Ovary (tissue), 9 donors: ENCODE results near the gene STYK1. TPM values are rescaled to one million over a fixed set of nuclear protein-coding genes. Genes with fewer than 3 reads are reported as not detected.

ENCODE experiments used
- DNase-seq, 5 donors: peaks; one replicate each; pipeline ENCODE4 v3.0.0-alpha.2; 2019 to 2020
- H3K27ac ChIP-seq, 2 donors: fragments of 200-600 bp; one replicate each; pipeline versions ENCODE4 v1.5.1 to v1.8.0; 2019 to 2022
- H3K27me3 ChIP-seq: fragments of 200-600 bp; one replicate; pipeline ENCODE4 v1.8.0; 2022
- H3K36me3 ChIP-seq: fragments of 200-600 bp; sonication (generic); one replicate; pipeline ENCODE4 v1.5.1; 2019
- H3K4me1 ChIP-seq: one replicate; pipeline ENCODE4 v1.8.1; 2013; ENCODE audit warnings: mild to moderate bottlenecking, moderate library complexity; ENCODE audit not compliant: insufficient read depth
- H3K4me3 ChIP-seq: fragments of 200-600 bp; sonication (generic); one replicate; pipeline ENCODE4 v1.5.1; 2017
- H3K9me3 ChIP-seq, 2 donors: fragments of 200-600 bp in 1 of 2; sonication (generic) in 1 of 2; one replicate each; pipeline versions ENCODE4 v1.5.1 to v1.8.1; 2013 to 2019; ENCODE audit warnings: mild to moderate bottlenecking in 1 of 2, moderate library complexity in 1 of 2
- CTCF ChIP-seq, 3 donors: fragments of 450-650 bp in 2 of 3; fragments of 200-600 bp in 1 of 3; IDR thresholded peaks; one replicate each; pipeline versions ENCODE4 v1.5.1 to v1.8.0; 2016 to 2022; ENCODE audit warnings: antibody characterized with exemption in 3 of 3, mild to moderate bottlenecking in 1 of 3
- EP300 ChIP-seq: sonication (generic); formaldehyde crosslinking; IDR thresholded peaks from one replicate; pipeline ENCODE4 v1.6.1; 2017; ENCODE audit warnings: antibody characterized with exemption
- POLR2A ChIP-seq: fragments of 450-650 bp; IDR thresholded peaks from one replicate; pipeline ENCODE4 v1.6.1; 2017; ENCODE audit warnings: antibody characterized with exemption, mild to moderate bottlenecking, moderate library complexity
- WGBS, 3 donors: extraction: QIAGEN DNeasy Blood & Tissue Kit in 1 of 3; methylation state at CpG; one replicate each; pipeline versions ENCODE4 v1.1.5 to v1.1.7; 2013 to 2017; 5-methylcytosine and 5-hydroxymethylcytosine counted together
- intact Hi-C, 4 donors: fragments of 100-400 bp; cut with DNase I; formaldehyde crosslinking; loops; one replicate each; pipeline versions ENCODE4 v1.11.0 to v1.15.1; 2022 to 2023
- polyA plus RNA-seq, 2 donors: library from polyadenylated mRNA; stranded (reverse); fragments of 200-250 nt in 1 of 2; fragments of 350-450 nt in 1 of 2; fragmentation: Illumina TruSeq in 1 of 2; extraction: RNeasy Lipid Tissue Mini Kit (QIAGEN cat#74804) in 1 of 2; gene quantifications; one replicate each; pipeline ENCODE4 v1.2.3, GENCODE V29; 2013 to 2014
- total RNA-seq, 7 donors: library from RNA; depleted of rRNA in 2 of 7; stranded (reverse); fragments of >200 nt in 2 of 7; fragmentation: NEBNext Ultra II Directional in 3 of 7; extraction: Animal tissue kit (Norgen Biotek cat#: 25700) in 3 of 7; gene quantifications; one replicate each; pipeline versions ENCODE4 v1.1.0 to v1.2.4, GENCODE V29; 2016 to 2023
- donor health status: DM: no; HTN: no; CAD: no; lungs with moderate emphysema.
- donor health status: DM: no; HTN: no; CAD: no.
- donor health status: Bipolar disorder and iron deficiency.
- donor health status: DM: yes; HTN: yes; CAD: no.
- donor health status: DM: no; HTN: no; CAD: no.
- donor health status: DM: yes; HTN: yes; CAD: no.

Gene STYK1
- total and polyA plus RNA-seq, 9 donors = 0.07 to 1.3 (median 0.33) TPM; not detected in 2

- peaks cover 0 to 2% of the 10 kb centered on the region in 2 donors for H3K9me3 ChIP-seq
- DNase-seq = no peak
- no peak for TF ChIP-seq EP300
- no peak for TF ChIP-seq CTCF (IDR thresholded peaks at IDR 0.05)
- no peak for TF ChIP-seq POLR2A
- WGBS, 3 donors = 59 to 71% (median 64%) methylated on average over 6 of the region's 6 CpGs
- H3K36me3 ChIP-seq = no peaks in the 10 kb centered on the region
- no peaks in the 10 kb centered on the region for H3K4me1 ChIP-seq
- H3K4me3 ChIP-seq = no peak overlapping the region
- intact Hi-C loops = no loop called here
- H3K27ac ChIP-seq = no peak overlapping the region
- no peaks in the 10 kb centered on the region for H3K27me3 ChIP-seq
Measured at GRCh38 chr12:10641735-10642500, 31.9 kb downstream of the STYK1 start.

- H3K9me3 ChIP-seq = no peaks in the 10 kb centered on the region
- 67 to 90% (median 73%) methylated on average over 1 of the region's 1 CpG for WGBS, 3 donors
- TF ChIP-seq EP300 (no peak), CTCF (IDR thresholded peaks at IDR 0.05) (no peak), POLR2A (no peak)
- no peak overlapping the region for H3K27ac ChIP-seq
- intact Hi-C loops = no loop called here
- no peak overlapping the region for H3K4me3 ChIP-seq
- no peaks in the 10 kb centered on the region for H3K4me1 ChIP-seq
- H3K36me3 ChIP-seq = no peaks in the 10 kb centered on the region
- no peak for DNase-seq
- no peaks in the 10 kb centered on the region for H3K27me3 ChIP-seq
Measured at GRCh38 chr12:10638728-10639127, 35.1 kb downstream of the STYK1 start.

GRCh38 chr12:10636611-10637010, 37.2 kb downstream of the STYK1 start:
- intact Hi-C loops = no loop called here
- 47 to 66% (median 58%) methylated on average over 6 of the region's 6 CpGs for WGBS, 3 donors
- no peak overlapping the region for H3K4me3 ChIP-seq
- no peaks in the 10 kb centered on the region for H3K27me3 ChIP-seq
- no peaks in the 10 kb centered on the region for H3K4me1 ChIP-seq
- H3K9me3 ChIP-seq = no peaks in the 10 kb centered on the region
- H3K27ac ChIP-seq = no peak overlapping the region
- H3K36me3 ChIP-seq = no peaks in the 10 kb centered on the region
- TF ChIP-seq POLR2A (no peak), EP300 (no peak), CTCF (IDR thresholded peaks at IDR 0.05) (no peak)
- no peak for DNase-seq

GRCh38 chr12:10636124-10636523, 37.7 kb downstream of the STYK1 start:
- no peak for TF ChIP-seq POLR2A
- no peak for TF ChIP-seq EP300
- TF ChIP-seq CTCF (IDR thresholded peaks at IDR 0.05) = no peak
- intact Hi-C loops = no loop called here
- H3K4me3 ChIP-seq = no peak overlapping the region
- H3K36me3 ChIP-seq = no peaks in the 10 kb centered on the region
- H3K27ac ChIP-seq = no peak overlapping the region
- 80 to 82% (median 82%) methylated on average over 3 of the region's 3 CpGs for WGBS, 3 donors
- no peaks in the 10 kb centered on the region for H3K9me3 ChIP-seq
- no peaks in the 10 kb centered on the region for H3K4me1 ChIP-seq
- no peaks in the 10 kb centered on the region for H3K27me3 ChIP-seq
- no peak for DNase-seq
